C4-2B (cell line): ENCODE results near the gene B9D2.

Experiments used
- CTCF ChIP-seq: fragments of 450-650 bp; conservative IDR thresholded peaks from 2 replicates; pipeline ENCODE4 v1.5.1; 2017; ENCODE audit warnings: mild to moderate bottlenecking
- ZFX ChIP-seq: fragments of 450-650 bp; IDR thresholded peaks from 2 replicates; pipeline ENCODE4 v1.6.1; 2017

GRCh38 chr19:41319500-41320184 is 44.3 kb downstream of the B9D2 start:
- no peak for TF ChIP-seq CTCF
- no peak for TF ChIP-seq ZFX
